Fibroblast of pulmonary artery (primary cell): Measurements from ENCODE around the gene PER2.

Experiments
- DNase-seq: peaks from one replicate; pipeline ENCODE4 v3.0.0-alpha.2; 2010; ENCODE audit warnings: low read depth
- H3K4me3 ChIP-seq: replicated peaks from 2 replicates; pipeline ENCODE4 v1.5.1; 2011; ENCODE audit warnings: low read depth, mild to moderate bottlenecking, control low read depth, low read length, moderate library complexity
- CTCF ChIP-seq: IDR thresholded peaks from 2 replicates; pipeline ENCODE4 v1.5.1; 2011; ENCODE audit warnings: mild to moderate bottlenecking, control low read depth, low read length, inconsistent platforms; ENCODE audit errors: missing control alignments

Gene PER2

GRCh38 chr2:238203973-238204683 is 84.3 kb downstream of the PER2 start:
- H3K4me3 ChIP-seq = peak overlapping the region; percentile 56
- no peak for TF ChIP-seq CTCF
- no peak for DNase-seq

DNA sequence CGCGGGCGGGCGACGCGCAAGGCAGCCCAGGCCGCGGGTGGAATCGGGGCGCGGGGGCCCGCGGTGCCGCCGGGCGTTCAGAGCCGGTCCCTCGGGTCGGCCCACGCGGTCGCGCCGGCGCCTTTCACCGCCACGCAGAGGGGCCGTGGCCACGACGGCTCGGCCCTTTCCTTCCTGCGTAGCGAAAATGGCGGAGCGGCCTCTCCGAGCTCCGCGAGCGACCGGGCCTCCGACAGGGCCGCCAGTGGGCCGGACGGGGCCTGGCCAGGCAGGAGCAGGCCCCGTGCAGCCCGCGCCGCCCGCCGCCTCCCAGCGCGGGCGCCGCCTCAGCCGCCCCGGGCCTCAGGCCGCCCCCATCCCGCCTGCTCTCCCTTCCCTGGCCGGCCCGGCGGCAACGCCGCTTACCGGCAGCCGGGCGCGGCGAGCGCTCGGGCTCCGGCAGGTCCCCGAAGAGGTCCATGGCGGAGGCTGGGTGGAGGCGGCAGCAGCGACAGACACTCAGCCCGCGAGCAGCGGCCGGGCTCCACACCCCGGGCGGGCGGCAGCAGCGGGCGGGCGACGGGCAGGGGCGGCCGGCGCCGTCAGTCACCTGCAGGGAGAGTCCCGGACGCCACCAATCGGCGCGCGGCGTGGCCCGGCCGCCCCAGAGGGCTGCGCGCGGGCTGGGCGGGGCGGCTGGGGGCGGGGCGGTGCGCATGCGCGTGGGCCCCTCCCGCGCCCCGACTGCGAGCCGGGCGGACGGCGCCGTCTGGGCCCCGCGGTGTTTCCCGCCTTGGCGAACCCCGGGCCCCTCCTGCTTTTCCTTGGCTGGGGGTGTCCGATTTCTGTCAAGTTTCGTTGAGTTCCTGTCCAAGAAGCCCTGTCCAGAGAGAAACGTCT is 85.1 kb downstream of the PER2 start, which contains the start of gene ILKAP:
TSS of gene ILKAP (minus strand) at position 602 of the 879 bp plus-strand sequence. CDS start at position 460, 142 bp downstream.
- TF ChIP-seq CTCF = no peak
- peak; percentile 78 for DNase-seq

GRCh38 chr2:238202326-238203093 is 85.9 kb downstream of the PER2 start:
- DNase-seq = peak; percentile 21
- no peak for TF ChIP-seq CTCF
- peak overlapping the region; percentile 77 for H3K4me3 ChIP-seq

More for the DNA sequence above, 85.1 kb downstream of the PER2 start, which contains the start of gene ILKAP:
- H3K4me3 ChIP-seq = peak within 1 kb of the TSS; percentile 77
